DND-41 (cell line): ENCODE data around the gene PSORS1C1.

Source experiments
- EZH2 ChIP-seq: IDR thresholded peaks from 3 replicates; pipeline ENCODE4 v1.6.1; 2012; ENCODE audit warnings: borderline replicate concordance, low read depth, mild to moderate bottlenecking, moderate library complexity, low read length, inconsistent platforms; ENCODE audit not compliant: severe bottlenecking
- TF ChIP-seq, protein P1 (sequence below): IDR thresholded peaks from 2 replicates; pipeline ENCODE4 v1.5.1; 2012; ENCODE audit warnings: borderline replicate concordance, low read length, moderate library complexity, mild to moderate bottlenecking; ENCODE audit not compliant: poor library complexity, severe bottlenecking; ENCODE audit errors: extremely low read depth

DNA sequence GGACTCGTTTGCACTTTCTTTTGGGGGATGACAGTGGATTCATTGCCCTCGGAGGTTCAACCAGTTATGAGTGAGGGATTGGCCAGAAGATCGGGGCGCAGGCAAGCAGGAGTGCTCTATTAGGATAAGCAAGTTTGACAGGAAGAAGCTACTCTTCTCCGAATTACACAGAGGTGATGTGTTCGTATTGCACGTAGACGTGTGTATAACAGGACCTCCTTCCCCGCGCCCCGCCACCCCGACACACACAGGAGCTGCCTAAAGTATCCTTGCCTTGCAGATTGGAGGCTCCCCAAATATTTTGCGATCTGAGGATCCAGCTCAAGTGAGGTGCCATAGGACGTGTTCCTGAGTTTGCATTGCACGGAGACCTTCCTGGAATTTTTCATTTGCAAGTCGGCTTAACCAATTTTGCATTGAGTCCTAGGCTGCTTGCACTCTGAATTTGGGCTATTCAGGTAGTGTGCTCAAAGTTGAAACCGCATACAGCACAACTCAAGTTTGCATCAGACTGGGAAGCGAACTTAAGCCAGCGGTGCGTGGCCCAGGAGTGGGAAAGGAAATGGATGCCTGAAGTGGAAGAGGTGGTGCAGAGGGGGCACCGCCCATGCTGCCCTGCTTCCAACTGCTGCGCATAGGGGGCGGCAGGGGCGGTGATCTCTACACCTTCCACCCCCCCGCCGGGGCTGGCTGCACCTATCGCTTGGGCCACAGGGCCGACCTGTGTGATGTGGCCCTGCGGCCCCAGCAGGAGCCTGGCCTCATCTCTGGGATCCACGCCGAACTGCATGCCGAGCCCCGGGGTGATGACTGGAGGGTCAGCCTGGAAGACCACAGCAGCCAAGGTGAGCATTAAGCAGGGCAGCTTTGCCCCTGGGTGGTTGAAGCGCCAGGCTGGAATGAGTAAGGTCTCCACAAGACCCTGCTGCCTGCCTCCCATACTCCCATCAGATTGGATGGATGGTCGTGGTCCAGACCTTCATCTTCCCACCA lies 44.6 kb downstream of the PSORS1C1 start:
- TF ChIP-seq, protein P1, sequence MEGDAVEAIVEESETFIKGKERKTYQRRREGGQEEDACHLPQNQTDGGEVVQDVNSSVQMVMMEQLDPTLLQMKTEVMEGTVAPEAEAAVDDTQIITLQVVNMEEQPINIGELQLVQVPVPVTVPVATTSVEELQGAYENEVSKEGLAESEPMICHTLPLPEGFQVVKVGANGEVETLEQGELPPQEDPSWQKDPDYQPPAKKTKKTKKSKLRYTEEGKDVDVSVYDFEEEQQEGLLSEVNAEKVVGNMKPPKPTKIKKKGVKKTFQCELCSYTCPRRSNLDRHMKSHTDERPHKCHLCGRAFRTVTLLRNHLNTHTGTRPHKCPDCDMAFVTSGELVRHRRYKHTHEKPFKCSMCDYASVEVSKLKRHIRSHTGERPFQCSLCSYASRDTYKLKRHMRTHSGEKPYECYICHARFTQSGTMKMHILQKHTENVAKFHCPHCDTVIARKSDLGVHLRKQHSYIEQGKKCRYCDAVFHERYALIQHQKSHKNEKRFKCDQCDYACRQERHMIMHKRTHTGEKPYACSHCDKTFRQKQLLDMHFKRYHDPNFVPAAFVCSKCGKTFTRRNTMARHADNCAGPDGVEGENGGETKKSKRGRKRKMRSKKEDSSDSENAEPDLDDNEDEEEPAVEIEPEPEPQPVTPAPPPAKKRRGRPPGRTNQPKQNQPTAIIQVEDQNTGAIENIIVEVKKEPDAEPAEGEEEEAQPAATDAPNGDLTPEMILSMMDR = peak; percentile 48
- no peak for TF ChIP-seq EZH2
